Measurements from ENCODE around the gene CDCP1. TPM values are rescaled to one million over a fixed set of nuclear protein-coding genes. Genes with fewer than 3 reads are reported as not detected.

CDCP1 gene
- total RNA-seq, 6 experiments from 2014 or later, result 0.78 to 2.1 (median 1.7) TPM

GRCh38 chr3:45095916-45096526 is 50.2 kb downstream of the CDCP1 start:
- no peak for DNase-seq
- no peak for TF ChIP-seq CTCF (IDR thresholded peaks at IDR 0.05)
- Mint-ChIP-seq H3K27me3 (ENCODE audit: insufficient read depth) (peaks cover 2% of the 10 kb centered on the region; the same call in 1 of the 2 replicates), H3K4me1 (ENCODE audit: low read depth) (peaks cover 36% of the 10 kb centered on the region), H3K36me3 (ENCODE audit: low read depth) (no peaks in the 10 kb centered on the region), H3K9me3 (no peaks in the 10 kb centered on the region), H3K27ac (no peak overlapping the region), H3K4me3 (no peak overlapping the region)

- Mint-ChIP-seq H3K4me3 (no peak overlapping the region), H3K4me1 (ENCODE audit: low read depth) (peaks cover 38% of the 10 kb centered on the region), H3K9me3 (no peaks in the 10 kb centered on the region), H3K27ac (peak overlapping the region; percentile 96), H3K27me3 (ENCODE audit: insufficient read depth) (peaks cover 2% of the 10 kb centered on the region; the same call in 1 of the 2 replicates), H3K36me3 (ENCODE audit: low read depth) (peaks cover 11% of the 10 kb centered on the region)
- no peak for DNase-seq
- no peak for TF ChIP-seq CTCF (IDR thresholded peaks at IDR 0.05)
Measured at GRCh38 chr3:45093176-45093575, 53.0 kb downstream of the CDCP1 start.

GRCh38 chr3:45092132-45093031 is 53.8 kb downstream of the CDCP1 start:
- peak overlapping the region; percentile 64 for H3K4me3 Mint-ChIP-seq
- DNase-seq, result peak; percentile 88
- peaks cover 11% of the 10 kb centered on the region for H3K36me3 Mint-ChIP-seq (ENCODE audit: low read depth)
- TF ChIP-seq CTCF (IDR thresholded peaks at IDR 0.05), result peak; percentile 32
- no peaks in the 10 kb centered on the region for H3K9me3 Mint-ChIP-seq
- peaks cover 2% of the 10 kb centered on the region; the same call in 1 of the 2 replicates for H3K27me3 Mint-ChIP-seq (ENCODE audit: insufficient read depth)
- H3K4me1 Mint-ChIP-seq (ENCODE audit: low read depth), result peaks cover 38% of the 10 kb centered on the region
- H3K27ac Mint-ChIP-seq, result peak overlapping the region; percentile 96

GRCh38 chr3:45090855-45091254 is 55.3 kb downstream of the CDCP1 start:
- no peak for DNase-seq
- no peaks in the 10 kb centered on the region for H3K9me3 Mint-ChIP-seq
- peaks cover 52% of the 10 kb centered on the region for H3K4me1 Mint-ChIP-seq (ENCODE audit: low read depth)
- peaks cover 2% of the 10 kb centered on the region; the same call in 1 of the 2 replicates for H3K27me3 Mint-ChIP-seq (ENCODE audit: insufficient read depth)
- H3K27ac Mint-ChIP-seq, result peak overlapping the region; percentile 16; the same call in 1 of the 2 replicates
- H3K36me3 Mint-ChIP-seq (ENCODE audit: low read depth), result peaks cover 11% of the 10 kb centered on the region
- TF ChIP-seq CTCF (IDR thresholded peaks at IDR 0.05), result no peak
- H3K4me3 Mint-ChIP-seq, result no peak overlapping the region

- Mint-ChIP-seq H3K4me3 (no peak overlapping the region), H3K36me3 (ENCODE audit: low read depth) (peaks cover 11% of the 10 kb centered on the region), H3K27me3 (ENCODE audit: insufficient read depth) (peaks cover under 1% of the 10 kb centered on the region; the same call in 1 of the 2 replicates), H3K4me1 (ENCODE audit: low read depth) (peaks cover 61% of the 10 kb centered on the region), H3K9me3 (no peaks in the 10 kb centered on the region), H3K27ac (no peak overlapping the region)
- no peak for DNase-seq
- TF ChIP-seq CTCF (IDR thresholded peaks at IDR 0.05), result no peak
Measured at GRCh38 chr3:45088543-45089358, 57.4 kb downstream of the CDCP1 start.

Data from HFFc6 (cell line).